Gastrocnemius medialis (tissue), 4 donors: ENCODE data around the gene HDC.

Source experiments
- POLR2A ChIP-seq, 2 donors: fragments of 450-650 bp; IDR thresholded peaks; one replicate each; pipeline ENCODE4 v1.6.1; 2017; ENCODE audit warnings: antibody characterized with exemption in 2 of 2, mild to moderate bottlenecking in 2 of 2, moderate library complexity in 2 of 2
- TF ChIP-seq, protein P1 (sequence below), 5 experiments: fragments of 450-650 bp in 3 of 5; fragments of 200-600 bp in 2 of 5; sonication (generic) in 2 of 5; IDR thresholded peaks in 4 of 5; conservative IDR thresholded peaks in 1 of 5; 1 replicate in 4 of 5; 2 replicates in 1 of 5; pipeline ENCODE4 v1.5.1; 2016 to 2019; ENCODE audit warnings: antibody characterized with exemption in 5 of 5, mild to moderate bottlenecking in 3 of 5, moderate library complexity in 3 of 5

DNA sequence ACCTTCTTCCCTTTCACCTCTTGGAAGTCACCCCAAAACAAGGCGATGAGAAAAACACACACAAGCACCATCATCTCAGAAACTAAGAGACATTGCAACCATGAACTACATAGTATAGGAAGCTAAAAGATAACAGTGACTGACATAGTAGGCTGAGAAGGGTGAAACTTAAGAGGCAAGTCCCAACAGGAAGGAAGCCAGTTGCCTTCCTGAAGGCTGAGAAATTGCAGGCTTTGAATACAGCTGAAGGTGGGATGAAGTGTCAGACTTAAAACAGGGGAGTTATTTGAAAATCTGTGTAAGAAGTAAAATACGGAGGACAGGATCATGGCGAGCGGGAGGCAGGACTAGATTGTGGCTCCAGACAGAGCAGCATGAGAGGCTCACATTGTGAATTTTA, 55.7 kb downstream of the HDC start:
- TF ChIP-seq, protein P1, sequence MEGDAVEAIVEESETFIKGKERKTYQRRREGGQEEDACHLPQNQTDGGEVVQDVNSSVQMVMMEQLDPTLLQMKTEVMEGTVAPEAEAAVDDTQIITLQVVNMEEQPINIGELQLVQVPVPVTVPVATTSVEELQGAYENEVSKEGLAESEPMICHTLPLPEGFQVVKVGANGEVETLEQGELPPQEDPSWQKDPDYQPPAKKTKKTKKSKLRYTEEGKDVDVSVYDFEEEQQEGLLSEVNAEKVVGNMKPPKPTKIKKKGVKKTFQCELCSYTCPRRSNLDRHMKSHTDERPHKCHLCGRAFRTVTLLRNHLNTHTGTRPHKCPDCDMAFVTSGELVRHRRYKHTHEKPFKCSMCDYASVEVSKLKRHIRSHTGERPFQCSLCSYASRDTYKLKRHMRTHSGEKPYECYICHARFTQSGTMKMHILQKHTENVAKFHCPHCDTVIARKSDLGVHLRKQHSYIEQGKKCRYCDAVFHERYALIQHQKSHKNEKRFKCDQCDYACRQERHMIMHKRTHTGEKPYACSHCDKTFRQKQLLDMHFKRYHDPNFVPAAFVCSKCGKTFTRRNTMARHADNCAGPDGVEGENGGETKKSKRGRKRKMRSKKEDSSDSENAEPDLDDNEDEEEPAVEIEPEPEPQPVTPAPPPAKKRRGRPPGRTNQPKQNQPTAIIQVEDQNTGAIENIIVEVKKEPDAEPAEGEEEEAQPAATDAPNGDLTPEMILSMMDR (IDR thresholded peaks at IDR 0.05 in 4 of 5, conservative IDR thresholded peaks at IDR 0.05 in 1 of 5): no peak
- TF ChIP-seq POLR2A (IDR thresholded peaks at IDR 0.05): no peak
